Spinal cord (tissue), 10 donors: ENCODE data around the gene TMEM191C. TPM values are rescaled to one million over a fixed set of nuclear protein-coding genes. Genes with fewer than 3 reads are reported as not detected.
"Not testable (repeated sequence)": the region's sequence is repeated elsewhere in the genome, so short reads cannot be mapped to it uniquely, and the experiment has no call there.

Source experiments
- DNase-seq, 6 donors: peaks; one replicate each; pipeline versions ENCODE4 v3.0.0 to v3.0.0-alpha.2; 2013 to 2015; ENCODE audit warnings: low spot score in 6 of 6, low read depth in 4 of 6
- H3K27ac ChIP-seq: one replicate; pipeline ENCODE4 v1.5.1; 2013; ENCODE audit warnings: low read depth, low read length, control low read depth
- H3K27me3 ChIP-seq: one replicate; pipeline ENCODE4 v1.6.1; 2013; ENCODE audit warnings: low read length; ENCODE audit not compliant: control insufficient read depth, insufficient read depth
- H3K36me3 ChIP-seq: one replicate; pipeline ENCODE4 v1.6.1; 2013; ENCODE audit warnings: low read length; ENCODE audit not compliant: control insufficient read depth, insufficient read depth
- H3K4me1 ChIP-seq: one replicate; pipeline ENCODE4 v1.6.1; 2013; ENCODE audit warnings: low read length; ENCODE audit not compliant: control insufficient read depth, insufficient read depth
- H3K4me3 ChIP-seq: one replicate; pipeline ENCODE4 v1.5.1; 2013; ENCODE audit warnings: low read depth, low read length, control low read depth
- H3K9me3 ChIP-seq: one replicate; pipeline ENCODE4 v1.6.1; 2013; ENCODE audit warnings: low read length; ENCODE audit not compliant: control insufficient read depth, insufficient read depth
- WGBS: methylation state at CpG from one replicate; pipeline ENCODE4 v1.1.5; 2013; ENCODE audit warnings: missing lambda C conversion rate; ENCODE audit not compliant: insufficient coverage; 5-methylcytosine and 5-hydroxymethylcytosine counted together
- polyA plus RNA-seq, 2 donors: library from polyadenylated mRNA; unstranded; fragments of 120-200 nt; gene quantifications; one replicate each; pipeline ENCODE4 v1.2.1, GENCODE V29; 2013; ENCODE audit not compliant: insufficient read length in 2 of 2
- total RNA-seq, 2 donors: library from RNA; depleted of rRNA in 1 of 2; stranded (reverse); fragments of 120-200 nt in 1 of 2; fragments of >200 nt in 1 of 2; gene quantifications; one replicate each; pipeline versions ENCODE4 v1.2.3 to v1.2.4, GENCODE V29; 2013 to 2014
- donor health status: healthy.

Gene TMEM191C
- total and polyA plus RNA-seq, 4 donors = 3.9 to 23.9 (median 8.5) TPM

DNA sequence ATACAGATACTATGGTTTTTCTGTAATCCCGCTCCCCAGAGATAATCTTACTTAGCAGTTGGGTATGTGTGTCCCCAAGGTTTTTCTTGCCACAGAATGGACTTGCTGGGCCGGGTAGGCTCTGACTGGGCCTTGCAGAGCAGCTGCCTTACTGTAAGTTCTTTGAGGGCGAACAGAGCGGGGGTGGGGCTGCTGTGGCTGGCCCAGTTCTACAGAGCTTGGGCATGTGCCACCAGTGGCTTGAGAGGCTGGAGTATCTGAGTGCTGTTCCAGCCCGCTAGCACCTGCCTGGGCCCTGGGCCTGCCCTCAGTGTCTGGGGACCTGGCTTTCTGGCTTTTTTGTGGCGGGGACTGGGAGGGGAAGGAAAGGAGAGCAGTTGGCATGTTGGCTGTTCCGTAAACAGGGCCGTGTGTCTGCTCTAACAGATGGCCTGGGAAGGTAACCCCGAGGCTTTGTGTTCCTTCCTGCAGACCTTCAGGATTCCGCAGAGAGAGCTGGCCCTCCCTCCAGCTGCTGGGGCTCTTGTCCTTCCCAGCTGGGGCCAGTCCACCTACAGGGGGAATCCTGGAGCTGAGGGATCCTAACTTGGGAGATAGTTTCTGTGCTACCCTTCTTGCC is 27.1 kb upstream of the TMEM191C start:
- WGBS = no CpG with 5 or more reads among the region's 10 CpGs
- not testable (repeated sequence) for H3K27me3 ChIP-seq, H3K4me3 ChIP-seq, DNase-seq, H3K27ac ChIP-seq, H3K9me3 ChIP-seq
- Histone ChIP-seq H3K36me3 (peaks cover 24% of the 10 kb centered on the region), H3K4me1 (peaks cover 29% of the 10 kb centered on the region)

DNA sequence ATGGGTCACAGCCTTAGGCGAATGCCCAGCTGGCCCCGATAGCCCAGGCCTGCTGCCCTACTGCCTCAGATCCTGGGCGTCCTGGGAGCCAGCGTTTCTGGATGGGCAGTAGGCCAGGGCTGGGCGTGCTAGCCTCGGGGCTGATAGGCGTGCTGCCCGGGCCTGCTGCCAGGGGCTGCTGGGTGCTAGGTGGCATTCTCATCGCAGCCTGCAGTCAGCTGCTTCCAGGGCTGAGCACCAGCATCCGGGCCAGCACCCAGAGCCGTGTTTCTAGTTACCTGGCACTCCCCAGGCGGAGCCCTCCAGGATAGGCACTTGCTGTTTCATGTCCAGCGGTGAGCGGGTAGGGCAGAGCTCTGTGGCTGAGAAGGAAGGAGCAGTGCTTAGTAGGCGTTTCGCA is 26.5 kb upstream of the TMEM191C start:
- DNase-seq, H3K9me3 ChIP-seq, H3K27me3 ChIP-seq, H3K27ac ChIP-seq, H3K4me3 ChIP-seq: not testable (repeated sequence)
- no CpG with 5 or more reads among the region's 16 CpGs for WGBS
- H3K4me1 ChIP-seq = peaks cover 31% of the 10 kb centered on the region
- H3K36me3 ChIP-seq = peaks cover 30% of the 10 kb centered on the region

DNA sequence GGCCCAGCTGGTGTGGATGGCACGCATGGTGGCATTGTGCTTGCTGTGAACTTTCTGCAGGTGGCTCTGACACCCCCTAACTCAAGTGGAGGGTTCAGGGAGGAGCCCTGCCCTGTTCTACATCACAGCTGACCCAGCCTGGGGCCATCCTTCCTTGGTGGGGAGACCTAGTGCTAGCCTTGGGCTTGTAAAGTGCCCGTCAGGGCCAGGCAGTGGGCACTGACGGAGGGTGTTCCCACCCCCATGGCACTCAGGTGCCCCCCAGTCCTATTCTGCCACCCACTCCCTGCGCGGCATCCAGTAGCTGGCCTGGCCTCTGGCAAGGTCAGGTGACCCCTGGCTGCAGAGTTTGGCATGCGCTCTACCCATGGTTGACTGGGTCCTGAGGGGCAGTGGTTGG is 26.0 kb upstream of the TMEM191C start:
- no CpG with 5 or more reads among the region's 6 CpGs for WGBS
- Histone ChIP-seq H3K4me1 (peaks cover 29% of the 10 kb centered on the region), H3K36me3 (peaks cover 35% of the 10 kb centered on the region)
- not testable (repeated sequence) for H3K9me3 ChIP-seq, H3K4me3 ChIP-seq, H3K27me3 ChIP-seq, H3K27ac ChIP-seq, DNase-seq

DNA sequence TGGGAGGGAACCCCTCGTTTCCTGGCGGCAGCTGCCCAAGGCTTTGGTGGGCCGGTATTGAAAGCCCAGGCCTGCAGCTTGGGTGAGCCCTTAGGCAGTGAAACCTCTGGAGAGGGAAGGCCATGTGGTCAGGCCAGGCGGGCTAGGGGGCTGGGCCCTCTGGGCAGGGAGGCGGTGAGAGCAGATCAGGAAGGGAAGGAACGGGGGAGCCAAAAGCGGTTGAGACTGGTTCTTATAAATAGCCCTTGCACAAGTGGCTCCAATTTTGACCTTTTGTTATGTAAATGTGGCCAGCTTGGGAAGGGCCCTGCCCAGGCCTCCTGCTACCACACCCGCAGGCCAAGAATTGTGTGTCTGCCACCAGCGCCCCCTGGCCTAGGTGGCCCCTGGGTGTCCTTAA is 25.1 kb upstream of the TMEM191C start:
- Histone ChIP-seq H3K4me1 (peaks cover 27% of the 10 kb centered on the region), H3K36me3 (peaks cover 44% of the 10 kb centered on the region)
- H3K27me3 ChIP-seq, H3K4me3 ChIP-seq, DNase-seq, H3K9me3 ChIP-seq, H3K27ac ChIP-seq: not testable (repeated sequence)
- WGBS = no CpG with 5 or more reads among the region's 9 CpGs

DNA sequence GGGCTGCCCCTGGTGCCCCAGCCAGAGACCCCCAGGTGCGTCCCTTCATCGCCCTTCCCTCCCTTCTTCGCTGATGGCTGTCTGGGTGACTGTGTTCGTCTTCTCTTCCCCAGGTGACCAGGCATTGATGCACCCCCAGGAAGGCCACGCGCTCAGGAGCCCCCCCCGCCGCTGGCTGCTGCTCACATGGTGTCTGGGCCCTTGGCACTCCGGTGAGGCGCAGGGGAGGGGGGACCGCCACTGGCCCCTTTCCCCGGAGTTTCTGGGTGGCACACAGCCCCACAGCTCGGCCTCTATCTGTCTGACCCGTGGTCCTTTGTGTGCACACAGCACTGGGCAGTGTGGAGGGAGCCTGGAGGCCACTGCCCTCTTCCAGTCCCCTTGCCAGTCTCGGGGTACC is 24.5 kb upstream of the TMEM191C start:
- H3K27ac ChIP-seq, H3K27me3 ChIP-seq, DNase-seq, H3K9me3 ChIP-seq, H3K4me3 ChIP-seq: not testable (repeated sequence)
- Histone ChIP-seq H3K4me1 (peaks cover 27% of the 10 kb centered on the region), H3K36me3 (peaks cover 49% of the 10 kb centered on the region)
- no CpG with 5 or more reads among the region's 15 CpGs for WGBS

DNA sequence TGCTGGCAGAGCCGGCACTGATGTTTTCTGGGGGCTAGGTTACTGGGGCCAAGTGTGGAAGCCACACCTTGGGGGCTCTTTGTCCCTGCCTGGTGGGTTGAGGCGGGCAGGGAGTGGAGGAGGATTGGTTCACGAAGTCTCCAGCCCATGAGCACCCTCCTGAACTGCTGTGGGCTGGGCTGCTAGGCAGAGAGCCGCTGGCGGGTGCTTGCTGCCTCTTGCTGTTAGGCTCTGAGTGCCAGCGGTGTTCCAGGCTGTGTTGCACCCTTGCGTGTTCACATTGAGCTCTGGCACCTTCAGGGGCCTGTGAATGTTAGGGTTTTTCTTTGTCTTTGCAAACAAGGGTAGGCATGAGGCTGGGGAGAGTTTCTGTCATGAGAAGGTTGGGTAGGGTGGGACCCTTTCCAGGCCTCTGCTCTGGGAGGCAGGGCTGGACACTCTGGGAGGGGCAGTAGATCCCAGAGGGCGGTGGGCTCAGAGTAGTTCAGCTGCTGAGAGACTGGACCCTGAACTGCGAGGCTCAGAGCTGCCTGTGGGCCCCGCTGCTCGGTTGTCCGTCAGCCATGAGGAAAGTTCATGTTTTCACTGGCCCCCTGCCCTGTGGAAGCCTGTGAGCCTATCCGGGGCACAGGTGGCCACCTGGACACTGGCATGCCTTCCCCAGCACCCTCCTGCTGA is 24.0 kb upstream of the TMEM191C start:
- no peak for DNase-seq
- no peak overlapping the region for H3K4me3 ChIP-seq
- H3K27me3 ChIP-seq = no peaks in the 10 kb centered on the region
- peaks cover 27% of the 10 kb centered on the region for H3K4me1 ChIP-seq
- H3K27ac ChIP-seq = no peak overlapping the region
- peaks cover 55% of the 10 kb centered on the region for H3K36me3 ChIP-seq
- 75% methylated on average over 13 of the region's 13 CpGs for whole genome bisulfite sequencing
- H3K9me3 ChIP-seq = no peaks in the 10 kb centered on the region

DNA sequence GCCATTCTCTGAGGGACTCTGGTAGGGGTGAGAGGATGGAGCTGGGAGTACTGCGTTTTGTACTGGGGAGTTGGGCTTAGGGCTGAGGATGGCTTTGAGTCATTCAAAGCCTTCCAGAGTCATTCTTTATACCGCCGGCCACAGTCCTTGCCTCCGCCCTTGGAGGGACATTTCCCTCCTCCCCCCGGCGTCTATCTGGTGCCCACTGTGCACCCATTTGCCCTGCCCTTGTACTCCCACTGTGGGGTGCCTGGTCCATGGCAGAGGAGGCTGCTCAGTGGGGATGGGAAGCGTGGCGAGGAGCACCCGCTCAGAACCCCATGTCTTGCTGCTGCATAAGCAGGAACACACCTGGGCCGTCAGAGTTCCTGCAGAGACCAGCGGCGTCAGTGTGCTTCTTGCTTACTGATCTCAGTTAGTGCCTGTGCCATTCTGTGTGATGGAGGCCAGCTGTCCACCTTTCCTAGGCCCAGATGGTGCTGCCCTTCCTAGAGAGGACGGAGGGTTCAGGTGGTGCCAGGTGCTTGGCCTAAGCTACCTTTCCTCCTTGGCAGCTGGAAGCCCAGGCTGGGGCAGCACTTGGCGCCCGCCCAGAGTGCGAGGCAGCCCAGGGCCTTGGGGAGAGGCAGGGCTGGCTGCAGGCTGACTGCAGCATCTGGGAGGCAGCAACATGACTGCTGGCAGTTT is 23.3 kb upstream of the TMEM191C start:
- WGBS = 80% methylated on average over 14 of the region's 16 CpGs
- Histone ChIP-seq H3K36me3 (peaks cover 62% of the 10 kb centered on the region), H3K4me1 (peaks cover 27% of the 10 kb centered on the region), H3K4me3 (no peak overlapping the region), H3K27ac (no peak overlapping the region), H3K27me3 (no peaks in the 10 kb centered on the region), H3K9me3 (no peaks in the 10 kb centered on the region)
- peak in 1 of 6 donors; percentile 17 for DNase-seq

DNA sequence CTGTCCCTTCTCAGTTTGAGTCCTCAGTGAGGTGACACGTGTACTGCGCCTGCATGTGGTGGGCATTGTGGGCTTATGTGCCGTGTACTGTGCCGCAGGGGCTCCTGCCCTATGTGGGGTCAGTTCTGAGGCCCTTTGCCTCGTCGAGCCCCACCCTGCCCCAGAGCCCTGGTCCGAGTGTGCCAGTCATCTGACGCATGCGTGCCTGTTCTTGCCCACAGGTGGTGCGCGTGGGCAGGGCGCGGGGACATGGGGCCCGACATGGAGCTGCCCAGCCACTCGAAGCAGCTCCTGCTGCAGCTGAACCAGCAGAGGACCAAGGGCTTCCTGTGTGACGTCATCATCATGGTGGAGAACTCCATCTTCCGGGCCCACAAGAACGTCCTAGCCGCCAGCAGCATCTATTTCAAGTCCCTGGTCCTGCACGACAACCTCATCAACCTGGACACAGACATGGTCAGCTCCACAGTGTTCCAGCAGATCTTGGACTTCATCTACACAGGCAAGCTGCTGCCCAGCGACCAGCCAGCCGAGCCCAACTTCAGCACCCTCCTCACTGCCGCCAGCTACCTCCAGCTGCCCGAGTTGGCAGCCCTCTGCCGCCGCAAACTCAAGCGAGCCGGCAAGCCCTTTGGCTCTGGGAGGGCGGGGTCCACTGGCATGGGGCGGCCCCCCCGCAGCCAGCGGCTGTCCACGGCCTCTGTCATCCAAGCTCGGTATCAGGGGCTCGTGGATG is 22.3 kb upstream of the TMEM191C start:
- no peak overlapping the region for H3K27ac ChIP-seq
- peaks cover 27% of the 10 kb centered on the region for H3K4me1 ChIP-seq
- no peak overlapping the region for H3K4me3 ChIP-seq
- H3K36me3 ChIP-seq = peaks cover 67% of the 10 kb centered on the region
- H3K9me3 ChIP-seq = no peaks in the 10 kb centered on the region
- no peak for DNase-seq
- 83% methylated on average over 35 of the region's 35 CpGs for WGBS
- no peaks in the 10 kb centered on the region for H3K27me3 ChIP-seq

DNA sequence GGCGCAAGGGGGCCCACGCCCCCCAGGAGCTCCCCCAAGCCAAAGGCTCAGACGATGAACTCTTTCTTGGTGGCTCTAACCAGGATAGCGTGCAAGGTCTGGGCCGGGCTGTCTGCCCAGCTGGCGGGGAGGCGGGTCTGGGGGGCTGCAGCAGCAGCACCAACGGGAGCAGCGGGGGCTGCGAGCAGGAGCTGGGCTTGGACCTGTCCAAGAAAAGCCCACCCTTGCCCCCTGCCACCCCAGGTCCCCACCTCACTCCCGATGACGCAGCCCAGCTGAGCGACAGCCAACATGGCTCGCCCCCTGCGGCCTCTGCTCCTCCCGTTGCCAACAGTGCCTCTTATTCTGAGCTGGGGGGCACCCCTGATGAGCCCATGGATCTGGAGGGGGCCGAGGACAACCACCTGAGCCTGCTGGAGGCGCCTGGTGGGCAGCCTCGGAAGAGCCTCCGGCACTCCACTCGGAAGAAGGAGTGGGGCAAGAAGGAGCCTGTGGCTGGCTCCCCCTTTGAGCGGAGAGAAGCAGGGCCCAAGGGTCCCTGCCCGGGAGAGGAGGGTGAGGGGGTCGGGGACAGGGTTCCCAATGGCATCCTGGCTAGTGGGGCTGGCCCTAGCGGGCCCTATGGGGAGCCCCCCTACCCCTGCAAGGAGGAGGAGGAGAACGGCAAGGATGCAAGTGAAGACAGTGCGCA is 21.6 kb upstream of the TMEM191C start:
- Histone ChIP-seq H3K4me1 (peaks cover 27% of the 10 kb centered on the region), H3K27me3 (no peaks in the 10 kb centered on the region), H3K27ac (no peak overlapping the region), H3K4me3 (no peak overlapping the region), H3K36me3 (peaks cover 74% of the 10 kb centered on the region), H3K9me3 (no peaks in the 10 kb centered on the region)
- WGBS = 91% methylated on average over 25 of the region's 27 CpGs
- DNase-seq = no peak
